Measurements from ENCODE around the gene OR2W3.
"Not testable (repeated sequence)": the region's sequence is repeated elsewhere in the genome, so short reads cannot be mapped to it uniquely, and the experiment has no call there.

OR2W3 gene

GRCh38 chr1:247914941-247915662 is 19.7 kb downstream of the OR2W3 start:
- in situ Hi-C loops (cut with MboI; ENCODE audit: low sequenced_read_pairs), result no loop called here

GRCh38 chr1:247919952-247920351 is 24.6 kb downstream of the OR2W3 start, which contains the start of gene OR2T8:
Gene OR2T8 (plus strand): TSS chr1:247920252. CDS start chr1:247921018, 766 bp downstream.
- in situ Hi-C loops (cut with MboI; ENCODE audit: low sequenced_read_pairs), result no loop called here

GRCh38 chr1:247923941-247924340 is 28.6 kb downstream of the OR2W3 start:
- in situ Hi-C loops (cut with MboI; ENCODE audit: low sequenced_read_pairs), result no loop called here

GRCh38 chr1:247924868-247925267 is 29.5 kb downstream of the OR2W3 start, which contains the start of gene OR2AJ1:
Gene OR2AJ1 (plus strand): TSS chr1:247924889. CDS start chr1:247933769, 8,880 bp downstream.
- in situ Hi-C loops (cut with MboI; ENCODE audit: low sequenced_read_pairs), result no loop called here

GRCh38 chr1:247933989-247934388 is 38.6 kb downstream of the OR2W3 start:
- in situ Hi-C loops (cut with MboI; ENCODE audit: low sequenced_read_pairs), result no loop called here

GRCh38 chr1:247935781-247936180 is 40.4 kb downstream of the OR2W3 start:
- in situ Hi-C loops (cut with MboI; ENCODE audit: low sequenced_read_pairs), result no loop called here

GRCh38 chr1:247936415-247936814 is 41.0 kb downstream of the OR2W3 start:
- in situ Hi-C loops (cut with MboI; ENCODE audit: low sequenced_read_pairs), result no loop called here

GRCh38 chr1:247936965-247937734 is 41.8 kb downstream of the OR2W3 start:
- in situ Hi-C loops (cut with MboI; ENCODE audit: low sequenced_read_pairs), result not testable (repeated sequence)

GRCh38 chr1:247942624-247943023 is 47.2 kb downstream of the OR2W3 start:
- in situ Hi-C loops (cut with MboI; ENCODE audit: low sequenced_read_pairs), result no loop called here

Data from HL-60/S4 treated with phorbol 12-myristate 13-acetate at 8.2 ng/mL for 4 days and 3 days (cell line).